Stimulated activated naive CD8-positive, alpha-beta T cell treated with anti-CD3 and anti-CD28 coated beads, Interleukin-15, amount 100 ng/mL, for 72 hours (primary cell): ENCODE results near the gene TMEM98.
"Not testable (repeated sequence)": the region's sequence is repeated elsewhere in the genome, so short reads cannot be mapped to it uniquely, and the experiment has no call there.

Experiments used
- ATAC-seq: fragments of 150-1000 bp; cut with Tn5 transposase; 2 replicates; pipeline ENCODE4 v1.10.0; 2021; ENCODE audit warnings: mild to moderate bottlenecking, moderate library complexity
- DNase-seq, 2 donors: peaks; one replicate each; pipeline ENCODE4 v3.0.0; 2021 to 2022
- H3K27ac Mint-ChIP-seq, 2 donors: one replicate each; pipeline ENCODE4 v1.8.0; 2022; ENCODE audit warnings: mild to moderate bottlenecking in 2 of 2, mixed read lengths in 2 of 2, moderate library complexity in 2 of 2
- H3K27me3 Mint-ChIP-seq: one replicate; pipeline ENCODE4 v1.8.0; 2022; ENCODE audit warnings: mixed read lengths
- H3K4me1 Mint-ChIP-seq: one replicate; pipeline ENCODE4 v1.8.0; 2022; ENCODE audit warnings: mild to moderate bottlenecking, mixed read lengths
- H3K4me3 Mint-ChIP-seq, 2 donors: one replicate each; pipeline ENCODE4 v1.8.0; 2022; ENCODE audit warnings: mild to moderate bottlenecking in 2 of 2, mixed read lengths in 2 of 2, moderate library complexity in 1 of 2
- H3K9me3 Mint-ChIP-seq, 2 donors: one replicate each; pipeline ENCODE4 v1.8.0; 2022; ENCODE audit warnings: mixed read lengths in 2 of 2

The TMEM98 gene

GRCh38 chr17:32907583-32907982 is 20.4 kb upstream of the TMEM98 start:
- peaks cover 49% of the 10 kb centered on the region for H3K27me3 Mint-ChIP-seq
- ATAC-seq (no peak), DNase-seq (no peak)
- H3K4me1 Mint-ChIP-seq: peaks cover 27% of the 10 kb centered on the region
- H3K9me3 Mint-ChIP-seq: no peaks in the 10 kb centered on the region
- H3K4me3 Mint-ChIP-seq: no peak overlapping the region
- H3K27ac Mint-ChIP-seq: no peak overlapping the region

- H3K4me3 Mint-ChIP-seq: no peak overlapping the region
- no peaks in the 10 kb centered on the region for H3K9me3 Mint-ChIP-seq
- ATAC-seq (peak; percentile 70), DNase-seq (peak in 1 of 2 donors; percentile 62)
- peak overlapping the region in 1 of 2 donors; percentile 9 for H3K27ac Mint-ChIP-seq
- peaks cover 20% of the 10 kb centered on the region for H3K4me1 Mint-ChIP-seq
- peaks cover 48% of the 10 kb centered on the region for H3K27me3 Mint-ChIP-seq
These were observed 18.1 kb upstream of the TMEM98 start for GRCh38 chr17:32909787-32910369.

- H3K4me3 Mint-ChIP-seq: no peak overlapping the region
- peaks cover 20% of the 10 kb centered on the region for H3K4me1 Mint-ChIP-seq
- ATAC-seq: no peak
- peaks cover 44% of the 10 kb centered on the region for H3K27me3 Mint-ChIP-seq
- DNase-seq: no peak
- H3K9me3 Mint-ChIP-seq: no peaks in the 10 kb centered on the region
- no peak overlapping the region for H3K27ac Mint-ChIP-seq
These were observed 17.2 kb upstream of the TMEM98 start for GRCh38 chr17:32910769-32911168.

GRCh38 chr17:32912218-32912897 is 15.6 kb upstream of the TMEM98 start:
- ATAC-seq: no peak
- no peak for DNase-seq
- Mint-ChIP-seq H3K27me3 (peaks cover 42% of the 10 kb centered on the region), H3K27ac (peak overlapping the region in 1 of 2 donors; percentile 42), H3K4me1 (peaks cover 36% of the 10 kb centered on the region), H3K9me3 (no peaks in the 10 kb centered on the region), H3K4me3 (no peak overlapping the region)

- DNase-seq: no peak
- Mint-ChIP-seq H3K27me3 (peaks cover 29% of the 10 kb centered on the region), H3K4me1 (peaks cover 43% of the 10 kb centered on the region), H3K27ac (peak overlapping the region in 1 of 2 donors; percentile 30), H3K9me3 (no peaks in the 10 kb centered on the region), H3K4me3 (no peak overlapping the region)
- ATAC-seq: no peak
These were observed 14.4 kb upstream of the TMEM98 start for GRCh38 chr17:32913593-32913992.

- no peaks in the 10 kb centered on the region for H3K9me3 Mint-ChIP-seq
- peaks cover 24% of the 10 kb centered on the region for H3K27me3 Mint-ChIP-seq
- peak overlapping the region in 1 of 2 donors; percentile 12 for H3K4me3 Mint-ChIP-seq
- peak; percentile 80 for ATAC-seq
- peaks cover 43% of the 10 kb centered on the region for H3K4me1 Mint-ChIP-seq
- H3K27ac Mint-ChIP-seq: no peak overlapping the region
- DNase-seq: peak in 1 of 2 donors; percentile 48
These were observed 13.8 kb upstream of the TMEM98 start for GRCh38 chr17:32914181-32914580.

- Mint-ChIP-seq H3K4me1 (peaks cover 43% of the 10 kb centered on the region), H3K27ac (no peak overlapping the region), H3K9me3 (no peaks in the 10 kb centered on the region), H3K27me3 (peaks cover 18% of the 10 kb centered on the region), H3K4me3 (no peak overlapping the region)
- DNase-seq (no peak), ATAC-seq (no peak)
These were observed 12.7 kb upstream of the TMEM98 start for GRCh38 chr17:32915245-32915644.

GRCh38 chr17:32916134-32916533 is 11.8 kb upstream of the TMEM98 start:
- Mint-ChIP-seq H3K27ac (peak overlapping the region in 1 of 2 donors; percentile 55), H3K9me3 (no peaks in the 10 kb centered on the region), H3K27me3 (peaks cover 24% of the 10 kb centered on the region), H3K4me3 (no peak overlapping the region), H3K4me1 (peaks cover 43% of the 10 kb centered on the region)
- ATAC-seq: no peak
- no peak for DNase-seq

GRCh38 chr17:32917081-32917480 is 10.9 kb upstream of the TMEM98 start:
- Mint-ChIP-seq H3K27me3 (peaks cover 22% of the 10 kb centered on the region), H3K9me3 (no peaks in the 10 kb centered on the region), H3K4me1 (peaks cover 43% of the 10 kb centered on the region), H3K4me3 (no peak overlapping the region), H3K27ac (no peak overlapping the region)
- ATAC-seq (peak; percentile 42), DNase-seq (no peak)

GRCh38 chr17:32917842-32918241 is 10.1 kb upstream of the TMEM98 start:
- H3K9me3 Mint-ChIP-seq: no peaks in the 10 kb centered on the region
- peaks cover 43% of the 10 kb centered on the region for H3K4me1 Mint-ChIP-seq
- no peak overlapping the region for H3K27ac Mint-ChIP-seq
- ATAC-seq (no peak), DNase-seq (no peak)
- H3K27me3 Mint-ChIP-seq: peaks cover 14% of the 10 kb centered on the region
- peak overlapping the region in 1 of 2 donors; percentile 36 for H3K4me3 Mint-ChIP-seq

GRCh38 chr17:32919876-32920275 is 8.1 kb upstream of the TMEM98 start:
- ATAC-seq, H3K27ac Mint-ChIP-seq, H3K9me3 Mint-ChIP-seq, H3K4me3 Mint-ChIP-seq, DNase-seq: not testable (repeated sequence)
- Mint-ChIP-seq H3K4me1 (peaks cover 32% of the 10 kb centered on the region), H3K27me3 (peaks cover 13% of the 10 kb centered on the region)

- DNase-seq: no peak
- H3K9me3 Mint-ChIP-seq: no peaks in the 10 kb centered on the region
- peaks cover 13% of the 10 kb centered on the region for H3K27me3 Mint-ChIP-seq
- no peak overlapping the region for H3K4me3 Mint-ChIP-seq
- ATAC-seq: no peak
- H3K27ac Mint-ChIP-seq: no peak overlapping the region
- H3K4me1 Mint-ChIP-seq: peaks cover 28% of the 10 kb centered on the region
These were observed 7.7 kb upstream of the TMEM98 start for GRCh38 chr17:32920293-32920692.

GRCh38 chr17:32921017-32921416 is 6.9 kb upstream of the TMEM98 start:
- H3K4me3 Mint-ChIP-seq: no peak overlapping the region
- H3K4me1 Mint-ChIP-seq: peaks cover 21% of the 10 kb centered on the region
- H3K27ac Mint-ChIP-seq: no peak overlapping the region
- ATAC-seq: no peak
- no peak for DNase-seq
- no peaks in the 10 kb centered on the region for H3K9me3 Mint-ChIP-seq
- peaks cover 15% of the 10 kb centered on the region for H3K27me3 Mint-ChIP-seq

- ATAC-seq, H3K27ac Mint-ChIP-seq, DNase-seq, H3K4me3 Mint-ChIP-seq, H3K9me3 Mint-ChIP-seq, H3K4me1 Mint-ChIP-seq: not testable (repeated sequence)
- H3K27me3 Mint-ChIP-seq: peaks cover 31% of the 10 kb centered on the region
These were observed 4.0 kb upstream of the TMEM98 start for GRCh38 chr17:32923905-32924304.

GRCh38 chr17:32926183-32926582 is 1.8 kb upstream of the TMEM98 start:
- no peak overlapping the region for H3K4me3 Mint-ChIP-seq
- H3K27me3 Mint-ChIP-seq: peaks cover 29% of the 10 kb centered on the region
- no peak for DNase-seq
- H3K9me3 Mint-ChIP-seq: no peaks in the 10 kb centered on the region
- H3K27ac Mint-ChIP-seq: no peak overlapping the region
- ATAC-seq: no peak
- H3K4me1 Mint-ChIP-seq: no peaks in the 10 kb centered on the region

GRCh38 chr17:32926789-32927188 is 1.2 kb upstream of the TMEM98 start:
- ATAC-seq, H3K9me3 Mint-ChIP-seq, H3K27ac Mint-ChIP-seq, H3K4me3 Mint-ChIP-seq, H3K4me1 Mint-ChIP-seq, DNase-seq: not testable (repeated sequence)
- H3K27me3 Mint-ChIP-seq: peaks cover 35% of the 10 kb centered on the region
